Left lung (tissue), 10 donors: ENCODE results near the gene TMEM219. TPM values are rescaled to one million over a fixed set of nuclear protein-coding genes. Genes with fewer than 3 reads are reported as not detected.

Experiments used
- ATAC-seq: fragments of 200-7000 bp; cut with Tn5 transposase; one replicate; pipeline ENCODE4 v1.9.1; 2020; ENCODE audit warnings: moderate library complexity
- DNase-seq, 4 donors: peaks; one replicate each; pipeline ENCODE4 v3.0.0-alpha.2; 2013 to 2020
- H3K27ac ChIP-seq, 2 donors: fragments of 200-600 bp; sonication (generic) in 1 of 2; one replicate each; pipeline versions ENCODE4 v1.5.0 to v1.8.0; 2020 to 2021
- H3K27me3 ChIP-seq, 2 donors: fragments of 200-600 bp; sonication (generic) in 1 of 2; one replicate each; pipeline versions ENCODE4 v1.5.0 to v1.8.0; 2020 to 2021
- H3K36me3 ChIP-seq, 2 donors: fragments of 200-600 bp; sonication (generic) in 1 of 2; one replicate each; pipeline versions ENCODE4 v1.5.0 to v1.8.0; 2020 to 2021
- H3K4me1 ChIP-seq, 2 donors: fragments of 200-600 bp; one replicate each; pipeline ENCODE4 v1.8.0; 2021
- H3K4me3 ChIP-seq, 2 donors: fragments of 200-600 bp; sonication (generic) in 1 of 2; one replicate each; pipeline versions ENCODE4 v1.5.0 to v1.8.0; 2020 to 2021; ENCODE audit warnings: mild to moderate bottlenecking in 1 of 2
- H3K9me3 ChIP-seq, 2 donors: fragments of 200-600 bp; sonication (generic) in 1 of 2; one replicate each; pipeline versions ENCODE4 v1.5.0 to v1.8.0; 2020 to 2021
- intact Hi-C, 2 donors: fragments of 100-400 bp; cut with DNase I; formaldehyde crosslinking; loops; one replicate each; pipeline versions ENCODE4 v1.11.2 to v1.14.2; 2022
- polyA plus RNA-seq, 6 donors: library from polyadenylated mRNA; unstranded; fragments of 120-200 nt; gene quantifications; one replicate each; pipeline ENCODE4 v1.2.1, GENCODE V29; 2013; ENCODE audit not compliant: insufficient read length in 6 of 6
- total RNA-seq, 2 donors: library from RNA; stranded (reverse); fragmentation: NEBNext Ultra II Directional; extraction: Animal tissue kit (Norgen Biotek cat#: 25700); gene quantifications; one replicate each; pipeline ENCODE4 v1.2.1, GENCODE V29; 2021
- TF ChIP-seq, protein P1 (sequence below), 2 donors: fragments of 200-600 bp; sonication (generic) in 1 of 2; IDR thresholded peaks; one replicate each; pipeline versions ENCODE4 v1.5.0 to v1.8.0; 2021; ENCODE audit warnings: antibody characterized with exemption in 2 of 2
- donor health status: DM: no; HTN: yes; CAD: no.
- donor health status: DM: no; HTN: no; CAD: no.

The TMEM219 gene
- total and polyA plus RNA-seq, 8 donors = 103 to 154 (median 118) TPM

DNA sequence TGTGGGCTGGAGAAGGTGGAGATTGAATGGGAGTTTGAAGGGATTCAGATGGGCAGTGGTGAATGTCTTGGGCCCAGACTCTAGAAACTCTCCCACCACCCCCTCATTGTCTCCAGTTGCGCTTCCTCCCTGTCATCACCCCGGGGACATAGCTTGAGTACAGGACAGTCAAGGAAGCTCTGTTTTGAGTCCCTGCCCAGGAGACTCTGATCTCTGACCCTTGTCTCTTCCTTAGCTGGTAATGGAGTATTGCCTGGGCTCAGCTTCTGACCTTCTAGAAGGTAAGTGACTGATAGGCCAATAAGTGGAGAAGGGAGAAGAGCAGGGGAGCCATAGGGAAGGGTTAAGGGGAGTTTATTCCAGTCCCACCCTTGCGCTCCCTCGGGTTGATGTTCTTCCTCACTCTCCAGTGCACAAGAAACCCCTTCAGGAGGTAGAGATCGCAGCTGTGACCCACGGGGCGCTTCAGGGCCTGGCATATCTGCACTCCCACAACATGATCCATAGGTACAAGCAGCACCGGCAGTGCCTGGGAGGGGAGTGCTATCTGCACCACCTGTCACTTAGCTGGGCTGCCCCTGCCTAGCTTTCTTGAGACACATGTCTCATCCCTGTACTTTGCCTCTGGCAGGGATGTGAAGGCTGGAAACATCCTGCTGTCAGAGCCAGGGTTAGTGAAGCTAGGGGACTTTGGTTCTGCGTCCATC, 16.8 kb downstream of the TMEM219 start:
- Histone ChIP-seq H3K4me3 (no peak overlapping the region), H3K27me3 (no peaks in the 10 kb centered on the region), H3K4me1 (peaks cover 27 to 43% of the 10 kb centered on the region in 2 donors), H3K27ac (peak overlapping the region in 1 of 2 donors; percentile 91), H3K36me3 (peaks cover 5 to 62% of the 10 kb centered on the region in 2 donors), H3K9me3 (no peaks in the 10 kb centered on the region)
- no peak for ATAC-seq
- no peak for DNase-seq
- TF ChIP-seq, protein P1, sequence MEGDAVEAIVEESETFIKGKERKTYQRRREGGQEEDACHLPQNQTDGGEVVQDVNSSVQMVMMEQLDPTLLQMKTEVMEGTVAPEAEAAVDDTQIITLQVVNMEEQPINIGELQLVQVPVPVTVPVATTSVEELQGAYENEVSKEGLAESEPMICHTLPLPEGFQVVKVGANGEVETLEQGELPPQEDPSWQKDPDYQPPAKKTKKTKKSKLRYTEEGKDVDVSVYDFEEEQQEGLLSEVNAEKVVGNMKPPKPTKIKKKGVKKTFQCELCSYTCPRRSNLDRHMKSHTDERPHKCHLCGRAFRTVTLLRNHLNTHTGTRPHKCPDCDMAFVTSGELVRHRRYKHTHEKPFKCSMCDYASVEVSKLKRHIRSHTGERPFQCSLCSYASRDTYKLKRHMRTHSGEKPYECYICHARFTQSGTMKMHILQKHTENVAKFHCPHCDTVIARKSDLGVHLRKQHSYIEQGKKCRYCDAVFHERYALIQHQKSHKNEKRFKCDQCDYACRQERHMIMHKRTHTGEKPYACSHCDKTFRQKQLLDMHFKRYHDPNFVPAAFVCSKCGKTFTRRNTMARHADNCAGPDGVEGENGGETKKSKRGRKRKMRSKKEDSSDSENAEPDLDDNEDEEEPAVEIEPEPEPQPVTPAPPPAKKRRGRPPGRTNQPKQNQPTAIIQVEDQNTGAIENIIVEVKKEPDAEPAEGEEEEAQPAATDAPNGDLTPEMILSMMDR (IDR thresholded peaks at IDR 0.05) = no peak
- intact Hi-C loops = no loop called here

DNA sequence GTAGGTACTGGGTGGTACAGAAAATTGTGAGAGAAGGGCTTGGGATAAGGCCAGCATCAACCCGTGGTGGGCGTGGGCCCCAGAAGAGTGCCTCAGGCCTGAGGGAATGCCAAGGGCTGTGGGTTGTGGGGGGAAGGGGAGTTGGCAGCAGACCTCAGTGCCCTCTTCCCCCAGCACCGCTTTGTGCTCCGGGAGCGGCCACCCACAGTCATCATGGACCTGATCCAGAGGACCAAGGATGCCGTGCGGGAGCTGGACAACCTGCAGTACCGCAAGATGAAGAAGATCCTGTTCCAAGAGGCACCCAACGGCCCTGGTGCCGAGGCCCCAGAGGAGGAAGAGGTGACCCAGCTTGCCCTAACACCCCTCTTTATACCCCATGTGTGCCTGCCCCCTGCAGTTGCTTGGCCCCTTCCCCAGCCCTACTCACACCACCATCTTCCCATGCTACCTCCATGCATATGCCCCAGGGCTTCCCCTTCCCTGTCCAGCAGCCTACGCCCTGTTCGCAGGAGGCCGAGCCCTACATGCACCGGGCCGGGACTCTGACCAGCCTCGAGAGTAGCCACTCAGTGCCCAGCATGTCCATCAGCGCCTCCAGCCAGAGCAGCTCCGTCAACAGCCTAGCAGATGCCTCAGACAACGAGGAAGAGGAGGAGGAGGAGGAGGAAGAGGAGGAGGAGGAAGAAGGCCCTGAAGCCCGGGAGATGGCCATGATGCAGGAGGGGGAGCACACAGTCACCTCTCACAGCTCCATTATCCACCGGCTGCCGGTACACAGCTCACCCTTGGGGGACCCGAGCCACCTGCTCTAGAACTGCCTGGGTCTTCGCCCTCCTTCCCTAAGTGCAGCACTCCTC, 20.9 kb downstream of the TMEM219 start:
- TF ChIP-seq, protein P1 (IDR thresholded peaks at IDR 0.05) = no peak
- intact Hi-C loops = no loop called here

DNA sequence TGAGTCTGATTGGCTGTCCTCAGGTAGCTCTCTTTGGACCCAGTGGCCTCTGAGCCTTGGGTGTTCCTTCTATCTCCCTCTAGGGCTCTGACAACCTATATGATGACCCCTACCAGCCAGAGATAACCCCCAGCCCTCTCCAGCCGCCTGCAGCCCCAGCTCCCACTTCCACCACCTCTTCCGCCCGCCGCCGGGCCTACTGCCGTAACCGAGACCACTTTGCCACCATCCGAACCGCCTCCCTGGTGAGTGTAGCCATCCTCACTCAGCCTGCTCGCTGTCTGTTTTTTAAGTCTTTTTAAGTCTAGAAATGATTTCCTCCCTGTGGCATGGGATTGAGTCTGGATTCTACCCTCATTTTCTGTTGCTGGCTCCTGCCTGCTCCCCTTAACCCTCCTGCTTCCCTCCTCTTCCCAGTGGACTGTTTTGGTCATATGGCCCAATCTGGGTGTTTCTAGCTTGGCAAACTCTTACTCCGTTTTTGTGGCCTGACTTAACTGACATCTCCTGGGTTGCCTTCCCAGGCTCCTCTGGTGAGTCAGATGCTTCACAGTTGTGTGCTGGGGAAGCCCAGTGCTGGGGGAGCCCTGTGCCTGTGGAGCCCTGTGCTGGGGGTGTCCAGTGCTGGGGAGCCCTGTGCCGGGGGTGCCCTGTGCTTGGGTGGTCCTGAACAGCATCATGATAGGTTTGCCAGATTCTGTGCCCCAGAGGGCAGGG, 21.7 kb downstream of the TMEM219 start:
- intact Hi-C loops = no loop called here
- no peak overlapping the region for H3K4me3 ChIP-seq
- no peaks in the 10 kb centered on the region for H3K27me3 ChIP-seq
- ATAC-seq (peak; percentile 41), DNase-seq (no peak)
- peaks cover 5 to 26% of the 10 kb centered on the region in 2 donors for H3K4me1 ChIP-seq
- TF ChIP-seq, protein P1 (IDR thresholded peaks at IDR 0.05) = no peak
- peak overlapping the region; percentile 39 to 79 for H3K27ac ChIP-seq
- peaks cover 16 to 100% of the 10 kb centered on the region in 2 donors for H3K36me3 ChIP-seq
- H3K9me3 ChIP-seq = no peaks in the 10 kb centered on the region

More for the DNA sequence above, 20.9 kb downstream of the TMEM219 start:
- no peaks in the 10 kb centered on the region for H3K9me3 ChIP-seq
- peaks cover 5 to 24% of the 10 kb centered on the region in 2 donors for H3K4me1 ChIP-seq
- DNase-seq (peak in 1 of 4 donors; percentile 69), ATAC-seq (no peak)
- H3K36me3 ChIP-seq = peaks cover 16 to 100% of the 10 kb centered on the region in 2 donors
- H3K27me3 ChIP-seq = no peaks in the 10 kb centered on the region
- no peak overlapping the region for H3K27ac ChIP-seq
- no peak overlapping the region for H3K4me3 ChIP-seq

DNA sequence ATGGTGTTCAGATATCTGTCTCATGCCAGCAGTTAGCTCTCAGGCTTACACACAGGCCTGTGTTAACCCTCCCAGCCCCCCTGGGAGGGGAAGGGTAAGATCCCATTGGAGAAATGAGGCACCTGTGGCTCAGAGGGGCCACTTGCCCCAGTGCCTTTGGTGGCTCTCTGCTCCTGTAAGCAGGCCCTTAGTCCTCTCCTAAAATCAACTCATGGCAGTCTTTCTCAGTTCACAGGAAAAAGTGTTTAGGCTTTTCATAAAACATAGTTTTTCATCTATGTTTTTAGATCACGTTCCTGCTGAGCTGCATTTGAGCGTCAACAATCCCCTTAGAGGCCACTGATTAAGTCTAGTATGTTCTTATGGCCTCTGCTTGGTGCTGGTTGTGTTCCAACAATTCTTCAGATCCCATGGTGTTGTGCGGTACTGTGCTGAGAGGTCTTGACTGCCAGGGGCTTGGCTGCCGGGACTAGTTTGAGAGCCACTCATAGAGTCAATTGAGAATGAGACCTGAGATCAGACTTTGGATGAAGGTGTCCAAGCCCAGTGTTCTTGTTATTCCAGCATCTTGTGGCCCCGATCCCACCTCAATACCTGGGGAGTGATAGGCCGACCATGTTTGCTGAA, 22.4 kb downstream of the TMEM219 start:
- Histone ChIP-seq H3K9me3 (no peaks in the 10 kb centered on the region), H3K36me3 (peaks cover 16 to 100% of the 10 kb centered on the region in 2 donors), H3K4me3 (no peak overlapping the region), H3K4me1 (peaks cover 5 to 24% of the 10 kb centered on the region in 2 donors), H3K27ac (peak overlapping the region; percentile 39 to 79), H3K27me3 (no peaks in the 10 kb centered on the region)
- peak; percentile 68 for ATAC-seq
- TF ChIP-seq, protein P1 (IDR thresholded peaks at IDR 0.05) = no peak
- intact Hi-C loops = no loop called here
- peak in 1 of 4 donors; percentile 61 for DNase-seq
